Activated CD4-positive, alpha-beta T cell treated with anti-CD3 and anti-CD28 coated beads, Interleukin-2, Interleukin-4, amounts not matched to agents 100 ng/mL and 50 ng/mL, durations not matched to agents 16 hours and 8 hours (primary cell): ENCODE results near the gene SERPINA1.

Experiments
- DNase-seq: peaks from one replicate; pipeline ENCODE4 v3.0.0-alpha.2; 2020; ENCODE audit warnings: low spot score

Gene SERPINA1

GRCh38 chr14:94346065-94346786, 42.2 kb downstream of the SERPINA1 start:
- DNase-seq, result peak; percentile 61

- DNase-seq, result no peak
Measured at GRCh38 chr14:94345344-94346064, 42.9 kb downstream of the SERPINA1 start.

GRCh38 chr14:94344389-94344788, 44.0 kb downstream of the SERPINA1 start:
- no peak for DNase-seq

- DNase-seq, result no peak
Measured at GRCh38 chr14:94343238-94344005, 45.0 kb downstream of the SERPINA1 start.

- peak; percentile 8 for DNase-seq
Measured at GRCh38 chr14:94342334-94342934, 46.0 kb downstream of the SERPINA1 start.

- no peak for DNase-seq
Measured at GRCh38 chr14:94341656-94342333, 46.6 kb downstream of the SERPINA1 start.

- no peak for DNase-seq
Measured at GRCh38 chr14:94340533-94340932, 47.9 kb downstream of the SERPINA1 start.

- no peak for DNase-seq
Measured at GRCh38 chr14:94338023-94338422, 50.4 kb downstream of the SERPINA1 start.

GRCh38 chr14:94337274-94337673, 51.1 kb downstream of the SERPINA1 start:
- no peak for DNase-seq

- DNase-seq, result no peak
Measured at GRCh38 chr14:94334872-94335271, 53.5 kb downstream of the SERPINA1 start.

GRCh38 chr14:94332587-94332986, 55.8 kb downstream of the SERPINA1 start:
- DNase-seq, result no peak

- no peak for DNase-seq
Measured at GRCh38 chr14:94332063-94332583, 56.3 kb downstream of the SERPINA1 start.

GRCh38 chr14:94331462-94331861, 56.9 kb downstream of the SERPINA1 start:
- no peak for DNase-seq

GRCh38 chr14:94330857-94331256, 57.5 kb downstream of the SERPINA1 start:
- DNase-seq, result no peak

- DNase-seq, result no peak
Measured at GRCh38 chr14:94330432-94330831, 58.0 kb downstream of the SERPINA1 start.

- DNase-seq, result no peak
Measured at GRCh38 chr14:94329857-94330256, 58.5 kb downstream of the SERPINA1 start.

GRCh38 chr14:94328196-94328595, 60.2 kb downstream of the SERPINA1 start:
- no peak for DNase-seq
